ENCODE data around the gene SGCA. TPM values are rescaled to one million over a fixed set of nuclear protein-coding genes. Genes with fewer than 3 reads are reported as not detected.
A peak's percentile ranks its signal among the peaks of the same experiment; 100 is the strongest.

Gene SGCA
- total and polyA plus RNA-seq, 2 of the 13 experiments (the other 11 are each of a cell fraction or from before 2014, with no cell fraction given): not detected

DNA sequence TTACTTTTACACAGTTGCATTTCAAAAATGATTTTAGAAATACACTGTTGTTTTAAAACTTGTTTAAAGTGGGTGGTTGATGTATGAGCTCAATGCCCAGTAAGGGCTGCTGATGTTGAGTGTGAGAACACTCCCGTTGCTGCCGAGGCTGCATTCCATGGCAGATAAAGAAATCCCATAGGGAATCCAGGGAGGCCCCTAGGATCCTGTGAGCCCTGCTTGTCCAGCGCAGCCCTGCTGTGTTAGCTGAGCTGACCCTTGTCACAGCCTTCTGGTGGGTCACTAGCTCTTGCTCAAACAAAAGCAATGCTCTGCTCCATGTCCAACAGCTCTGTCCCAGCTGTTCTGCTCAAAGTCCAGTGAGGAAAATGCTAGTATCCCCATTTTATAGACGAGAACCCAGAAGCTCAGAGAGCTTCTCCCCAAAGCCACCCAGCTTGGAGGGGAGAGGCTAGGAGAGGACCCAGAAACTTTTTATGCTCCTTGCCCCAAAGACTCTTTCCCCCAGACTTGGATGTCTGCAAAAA is 54.2 kb downstream of the SGCA start (continued):
- TF ChIP-seq GRHL1 (CRISPR knock-in tag; conservative IDR thresholded peaks at IDR 0.05) (no peak), ETV6 (CRISPR knock-in tag; conservative IDR thresholded peaks at IDR 0.05) (no peak), ATF3 (CRISPR knock-in tag; IDR thresholded peaks at IDR 0.05) (peak; percentile 48; the same call in 1 of the 2 replicates), KLF12 (CRISPR knock-in tag; IDR thresholded peaks at IDR 0.05; ENCODE audit: borderline replicate concordance) (no peak), ZNF816 (CRISPR knock-in tag; IDR thresholded peaks at IDR 0.05; ENCODE audit: borderline replicate concordance) (no peak), YY1 (IDR thresholded peaks at IDR 0.05; ENCODE audit: insufficient read depth, insufficient replicate concordance, low read depth, low read length) (peak; percentile 21), CBX2 (IDR thresholded peaks at IDR 0.05; ENCODE audit: low read depth, low read length) (no peak), CBX2 (CRISPR knock-in tag; IDR thresholded peaks at IDR 0.05; ENCODE audit: low read depth) (no peak), PHB2 (IDR thresholded peaks at IDR 0.05; ENCODE audit: partially characterized antibody) (no peak), HMGXB4 (CRISPR knock-in tag; IDR thresholded peaks at IDR 0.05; ENCODE audit: borderline replicate concordance in 1 of 2, low read depth in 1 of 2) (no peak), ZSCAN5A (CRISPR knock-in tag; IDR thresholded peaks at IDR 0.05; ENCODE audit: borderline replicate concordance) (no peak)
- TF ChIP-seq, protein P1, sequence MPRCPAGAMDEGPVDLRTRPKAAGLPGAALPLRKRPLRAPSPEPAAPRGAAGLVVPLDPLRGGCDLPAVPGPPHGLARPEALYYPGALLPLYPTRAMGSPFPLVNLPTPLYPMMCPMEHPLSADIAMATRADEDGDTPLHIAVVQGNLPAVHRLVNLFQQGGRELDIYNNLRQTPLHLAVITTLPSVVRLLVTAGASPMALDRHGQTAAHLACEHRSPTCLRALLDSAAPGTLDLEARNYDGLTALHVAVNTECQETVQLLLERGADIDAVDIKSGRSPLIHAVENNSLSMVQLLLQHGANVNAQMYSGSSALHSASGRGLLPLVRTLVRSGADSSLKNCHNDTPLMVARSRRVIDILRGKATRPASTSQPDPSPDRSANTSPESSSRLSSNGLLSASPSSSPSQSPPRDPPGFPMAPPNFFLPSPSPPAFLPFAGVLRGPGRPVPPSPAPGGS (CRISPR knock-in tag; IDR thresholded peaks at IDR 0.05): no peak
- TF ChIP-seq, protein P2, sequence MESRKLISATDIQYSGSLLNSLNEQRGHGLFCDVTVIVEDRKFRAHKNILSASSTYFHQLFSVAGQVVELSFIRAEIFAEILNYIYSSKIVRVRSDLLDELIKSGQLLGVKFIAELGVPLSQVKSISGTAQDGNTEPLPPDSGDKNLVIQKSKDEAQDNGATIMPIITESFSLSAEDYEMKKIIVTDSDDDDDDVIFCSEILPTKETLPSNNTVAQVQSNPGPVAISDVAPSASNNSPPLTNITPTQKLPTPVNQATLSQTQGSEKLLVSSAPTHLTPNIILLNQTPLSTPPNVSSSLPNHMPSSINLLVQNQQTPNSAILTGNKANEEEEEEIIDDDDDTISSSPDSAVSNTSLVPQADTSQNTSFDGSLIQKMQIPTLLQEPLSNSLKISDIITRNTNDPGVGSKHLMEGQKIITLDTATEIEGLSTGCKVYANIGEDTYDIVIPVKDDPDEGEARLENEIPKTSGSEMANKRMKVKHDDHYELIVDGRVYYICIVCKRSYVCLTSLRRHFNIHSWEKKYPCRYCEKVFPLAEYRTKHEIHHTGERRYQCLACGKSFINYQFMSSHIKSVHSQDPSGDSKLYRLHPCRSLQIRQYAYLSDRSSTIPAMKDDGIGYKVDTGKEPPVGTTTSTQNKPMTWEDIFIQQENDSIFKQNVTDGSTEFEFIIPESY (CRISPR knock-in tag; IDR thresholded peaks at IDR 0.05): no peak
- TF ChIP-seq, protein P3, sequence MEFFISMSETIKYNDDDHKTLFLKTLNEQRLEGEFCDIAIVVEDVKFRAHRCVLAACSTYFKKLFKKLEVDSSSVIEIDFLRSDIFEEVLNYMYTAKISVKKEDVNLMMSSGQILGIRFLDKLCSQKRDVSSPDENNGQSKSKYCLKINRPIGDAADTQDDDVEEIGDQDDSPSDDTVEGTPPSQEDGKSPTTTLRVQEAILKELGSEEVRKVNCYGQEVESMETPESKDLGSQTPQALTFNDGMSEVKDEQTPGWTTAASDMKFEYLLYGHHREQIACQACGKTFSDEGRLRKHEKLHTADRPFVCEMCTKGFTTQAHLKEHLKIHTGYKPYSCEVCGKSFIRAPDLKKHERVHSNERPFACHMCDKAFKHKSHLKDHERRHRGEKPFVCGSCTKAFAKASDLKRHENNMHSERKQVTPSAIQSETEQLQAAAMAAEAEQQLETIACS (CRISPR knock-in tag; IDR thresholded peaks at IDR 0.05): no peak
- TF ChIP-seq, protein P4, sequence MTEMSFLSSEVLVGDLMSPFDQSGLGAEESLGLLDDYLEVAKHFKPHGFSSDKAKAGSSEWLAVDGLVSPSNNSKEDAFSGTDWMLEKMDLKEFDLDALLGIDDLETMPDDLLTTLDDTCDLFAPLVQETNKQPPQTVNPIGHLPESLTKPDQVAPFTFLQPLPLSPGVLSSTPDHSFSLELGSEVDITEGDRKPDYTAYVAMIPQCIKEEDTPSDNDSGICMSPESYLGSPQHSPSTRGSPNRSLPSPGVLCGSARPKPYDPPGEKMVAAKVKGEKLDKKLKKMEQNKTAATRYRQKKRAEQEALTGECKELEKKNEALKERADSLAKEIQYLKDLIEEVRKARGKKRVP (CRISPR knock-in tag; IDR thresholded peaks at IDR 0.05): no peak
